Esophagus squamous epithelium (tissue), 4 donors: ENCODE measurements around the gene OVCA2.

Experiments
- POLR2A ChIP-seq, 4 donors: fragments of 450-650 bp; IDR thresholded peaks; one replicate each; pipeline ENCODE4 v1.6.1; 2017; ENCODE audit warnings: antibody characterized with exemption in 4 of 4, mild to moderate bottlenecking in 4 of 4, moderate library complexity in 3 of 4
- TF ChIP-seq, protein P1 (sequence below), 6 experiments: fragments of 450-650 bp in 4 of 6; fragments of 200-600 bp in 2 of 6; sonication (generic) in 2 of 6; IDR thresholded peaks; one replicate each; pipeline ENCODE4 v1.5.1; 2016 to 2019; ENCODE audit warnings: antibody characterized with exemption in 6 of 6, mild to moderate bottlenecking in 4 of 6, moderate library complexity in 4 of 6

DNA sequence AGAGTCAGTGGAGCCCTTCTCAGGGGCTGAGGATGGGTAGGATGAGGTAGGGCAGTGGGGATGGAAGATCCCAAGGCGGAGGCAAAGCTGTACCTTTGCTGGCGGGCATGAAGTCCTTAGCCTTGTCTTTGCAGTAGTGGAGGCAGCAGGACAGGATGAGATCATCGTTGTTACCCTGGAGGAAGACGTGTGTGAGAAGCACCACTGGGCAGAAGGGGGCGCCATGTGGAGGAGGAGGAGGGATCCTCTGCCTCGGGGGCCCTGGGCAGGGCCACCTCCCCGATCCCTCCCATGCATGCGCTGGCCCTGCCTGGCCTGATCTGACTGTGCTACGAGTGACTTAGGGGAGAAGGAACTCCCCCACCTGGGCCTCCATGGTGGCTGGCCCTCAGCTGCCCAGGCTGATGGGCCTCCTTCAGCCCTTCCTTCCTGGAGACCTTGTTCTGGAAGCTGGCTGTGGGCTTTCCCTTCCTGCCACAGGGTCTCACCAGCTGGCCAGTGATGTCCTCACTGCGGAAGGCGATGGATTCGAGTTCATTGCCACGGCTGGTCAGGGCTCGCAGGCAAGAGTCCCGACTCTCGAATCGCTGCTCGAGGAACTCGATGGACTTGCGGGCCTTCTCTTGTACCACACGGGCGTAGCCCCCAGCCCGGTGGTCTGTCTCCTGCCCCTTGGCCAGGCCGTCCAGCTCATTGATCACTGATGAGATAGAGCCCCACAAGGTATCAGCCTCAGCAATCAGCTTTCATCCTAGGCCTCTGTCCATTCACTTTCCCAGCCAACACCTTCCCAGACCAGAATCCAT, 23.4 kb downstream of the OVCA2 start:
- TF ChIP-seq, protein P1, sequence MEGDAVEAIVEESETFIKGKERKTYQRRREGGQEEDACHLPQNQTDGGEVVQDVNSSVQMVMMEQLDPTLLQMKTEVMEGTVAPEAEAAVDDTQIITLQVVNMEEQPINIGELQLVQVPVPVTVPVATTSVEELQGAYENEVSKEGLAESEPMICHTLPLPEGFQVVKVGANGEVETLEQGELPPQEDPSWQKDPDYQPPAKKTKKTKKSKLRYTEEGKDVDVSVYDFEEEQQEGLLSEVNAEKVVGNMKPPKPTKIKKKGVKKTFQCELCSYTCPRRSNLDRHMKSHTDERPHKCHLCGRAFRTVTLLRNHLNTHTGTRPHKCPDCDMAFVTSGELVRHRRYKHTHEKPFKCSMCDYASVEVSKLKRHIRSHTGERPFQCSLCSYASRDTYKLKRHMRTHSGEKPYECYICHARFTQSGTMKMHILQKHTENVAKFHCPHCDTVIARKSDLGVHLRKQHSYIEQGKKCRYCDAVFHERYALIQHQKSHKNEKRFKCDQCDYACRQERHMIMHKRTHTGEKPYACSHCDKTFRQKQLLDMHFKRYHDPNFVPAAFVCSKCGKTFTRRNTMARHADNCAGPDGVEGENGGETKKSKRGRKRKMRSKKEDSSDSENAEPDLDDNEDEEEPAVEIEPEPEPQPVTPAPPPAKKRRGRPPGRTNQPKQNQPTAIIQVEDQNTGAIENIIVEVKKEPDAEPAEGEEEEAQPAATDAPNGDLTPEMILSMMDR (IDR thresholded peaks at IDR 0.05) = peak in 4 of 6 experiments; percentile 6 to 48 (median 6)
- TF ChIP-seq POLR2A (IDR thresholded peaks at IDR 0.05) = no peak
